Lung (tissue), 12 donors: ENCODE data around the gene IFT43. TPM values are rescaled to one million over a fixed set of nuclear protein-coding genes. Genes with fewer than 3 reads are reported as not detected.

Source experiments
- ATAC-seq: fragments of 200-7000 bp; cut with Tn5 transposase; one replicate; pipeline ENCODE4 v1.9.1; 2020; ENCODE audit warnings: moderate number of reproducible peaks; ENCODE audit not compliant: insufficient read depth, low FRiP score
- DNase-seq, 3 donors: peaks; one replicate each; pipeline ENCODE4 v3.0.0-alpha.2; 2013 to 2017
- H3K27ac ChIP-seq, 2 donors: one replicate each; pipeline ENCODE4 v1.5.1; 2013; ENCODE audit warnings: mild to moderate bottlenecking in 2 of 2, moderate library complexity in 2 of 2, control low read depth in 1 of 2, inconsistent platforms in 1 of 2, low read depth in 1 of 2, low read length in 1 of 2
- H3K27me3 ChIP-seq, 3 donors: one replicate each; pipeline ENCODE4 v1.5.1; 2013; ENCODE audit warnings: low read length in 2 of 3; ENCODE audit not compliant: control insufficient read depth in 3 of 3, insufficient read depth in 3 of 3
- H3K36me3 ChIP-seq, 4 donors: one replicate each; pipeline ENCODE4 v1.5.1; 2013; ENCODE audit warnings: low read length in 4 of 4, mild to moderate bottlenecking in 1 of 4, moderate library complexity in 1 of 4; ENCODE audit not compliant: control insufficient read depth in 4 of 4, insufficient read depth in 4 of 4
- H3K4me1 ChIP-seq, 5 donors: one replicate each; pipeline ENCODE4 v1.5.1; 2013; ENCODE audit warnings: low read length in 5 of 5, mild to moderate bottlenecking in 2 of 5, moderate library complexity in 1 of 5; ENCODE audit not compliant: control insufficient read depth in 5 of 5, insufficient read depth in 5 of 5
- H3K4me3 ChIP-seq: one replicate; pipeline ENCODE4 v1.5.1; 2013; ENCODE audit warnings: mild to moderate bottlenecking, control low read depth, moderate library complexity
- H3K9ac ChIP-seq, 2 donors: one replicate each; pipeline ENCODE4 v1.5.1; 2013; ENCODE audit warnings: low read length in 2 of 2, control low read depth in 1 of 2; ENCODE audit not compliant: insufficient read depth in 1 of 2
- H3K9me3 ChIP-seq, 4 donors: one replicate each; pipeline ENCODE4 v1.5.1; 2013; ENCODE audit warnings: low read length in 3 of 4, mild to moderate bottlenecking in 1 of 4, moderate library complexity in 1 of 4; ENCODE audit not compliant: control insufficient read depth in 4 of 4, insufficient read depth in 3 of 4
- CTCF ChIP-seq: IDR thresholded peaks from 2 replicates; pipeline ENCODE4 v1.5.1; 2012; ENCODE audit warnings: mild to moderate bottlenecking; ENCODE audit errors: control extremely low read depth, extremely low read depth
- WGBS, 2 donors: extraction: QIAGEN DNeasy Blood & Tissue Kit; methylation state at CpG; one replicate each; pipeline ENCODE4 v1.1.7; 2013; 5-methylcytosine and 5-hydroxymethylcytosine counted together
- polyA plus RNA-seq, 2 donors: library from polyadenylated mRNA; stranded (reverse); fragments of 200-250 nt; gene quantifications; one replicate each; pipeline ENCODE4 v1.2.1, GENCODE V29; 2013
- total RNA-seq, 2 donors: library from RNA; depleted of rRNA in 1 of 2; stranded (reverse); fragments of >200 nt in 1 of 2; gene quantifications; one replicate each; pipeline ENCODE4 v1.2.1, GENCODE V29; 2014 to 2021
- donor health status: control.
- donor health status: control.
- donor health status: Bipolar disorder and iron deficiency.
- donor health status: healthy.
- donor health status: DM: yes; HTN: yes; CAD: no.

IFT43 gene
- total and polyA plus RNA-seq, 4 donors, result 35.4 to 51.6 (median 40.4) TPM

DNA sequence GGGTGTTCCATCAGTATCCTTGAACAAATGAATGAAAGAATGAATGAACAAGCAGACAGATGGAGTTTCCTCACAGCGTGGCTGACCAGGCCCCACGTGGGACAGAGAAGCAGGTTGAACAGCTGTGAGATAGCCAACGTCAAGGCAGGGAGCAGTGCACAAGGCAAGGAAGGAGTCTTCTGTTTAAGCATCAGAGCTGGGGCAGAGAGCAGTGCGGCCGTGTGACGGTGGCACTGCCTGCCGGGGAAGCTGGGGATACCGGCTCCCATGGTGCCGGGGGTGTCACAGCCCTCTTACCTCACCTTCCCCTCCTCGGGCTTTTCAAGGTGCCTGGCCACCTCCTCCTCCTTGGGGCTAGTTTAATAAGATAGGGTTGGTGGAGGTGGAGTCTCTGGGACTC lies 92.9 kb downstream of the IFT43 start:
- 96 to 97% methylated on average over 10 of the region's 10 CpGs for WGBS, 2 donors
- no peak for ATAC-seq
- no peak for TF ChIP-seq CTCF
- H3K27ac ChIP-seq, result no peak overlapping the region
- H3K9me3 ChIP-seq, result no peaks in the 10 kb centered on the region
- peaks cover 0 to 13% (median 10%) of the 10 kb centered on the region in 4 donors for H3K36me3 ChIP-seq
- no peak for DNase-seq
- H3K4me1 ChIP-seq, result peaks cover 0 to 48% (median 19%) of the 10 kb centered on the region in 5 donors
- H3K9ac ChIP-seq, result no peak overlapping the region
- no peak overlapping the region for H3K4me3 ChIP-seq
- H3K27me3 ChIP-seq, result no peaks in the 10 kb centered on the region

GRCh38 chr14:76080025-76080424 lies 94.5 kb downstream of the IFT43 start:
- no peak overlapping the region for H3K9ac ChIP-seq
- no peak overlapping the region for H3K27ac ChIP-seq
- TF ChIP-seq CTCF, result no peak
- peaks cover 0 to 21% (median 12%) of the 10 kb centered on the region in 4 donors for H3K36me3 ChIP-seq
- 83 to 86% methylated on average over 10 of the region's 10 CpGs for WGBS, 2 donors
- DNase-seq (no peak), ATAC-seq (no peak)
- no peak overlapping the region for H3K4me3 ChIP-seq
- H3K9me3 ChIP-seq, result no peaks in the 10 kb centered on the region
- peaks cover 0 to 45% (median 6%) of the 10 kb centered on the region in 5 donors for H3K4me1 ChIP-seq
- no peaks in the 10 kb centered on the region for H3K27me3 ChIP-seq

- Histone ChIP-seq H3K36me3 (peaks cover 0 to 22% (median 14%) of the 10 kb centered on the region in 4 donors), H3K4me3 (no peak overlapping the region), H3K9me3 (no peaks in the 10 kb centered on the region), H3K9ac (no peak overlapping the region), H3K27me3 (no peaks in the 10 kb centered on the region), H3K4me1 (peaks cover 0 to 41% (median 4%) of the 10 kb centered on the region in 5 donors), H3K27ac (no peak overlapping the region)
- DNase-seq (no peak), ATAC-seq (no peak)
- no peak for TF ChIP-seq CTCF
- 79 to 89% methylated on average over 6 of the region's 6 CpGs for WGBS, 2 donors
Measured at GRCh38 chr14:76080471-76080870, 94.9 kb downstream of the IFT43 start.

- Histone ChIP-seq H3K9me3 (no peaks in the 10 kb centered on the region), H3K36me3 (peaks cover 0 to 20% (median 14%) of the 10 kb centered on the region in 4 donors), H3K27ac (no peak overlapping the region), H3K27me3 (no peaks in the 10 kb centered on the region), H3K9ac (no peak overlapping the region), H3K4me1 (peaks cover 0 to 39% (median 9%) of the 10 kb centered on the region in 5 donors), H3K4me3 (no peak overlapping the region)
- DNase-seq (no peak), ATAC-seq (no peak)
- WGBS, 2 donors, result 87 to 93% methylated on average over 7 of the region's 7 CpGs
- no peak for TF ChIP-seq CTCF
Measured at GRCh38 chr14:76081642-76082041, 96.1 kb downstream of the IFT43 start.
